Measurements from ENCODE around the gene PHLPP1. TPM values are rescaled to one million over a fixed set of nuclear protein-coding genes. Genes with fewer than 3 reads are reported as not detected.

Gene PHLPP1
- total RNA-seq, 5 donors from 2014 or later (not counting 1 experiment from before 2014, with no cell fraction given), result 6.9 to 11.5 (median 7.4) TPM

DNA sequence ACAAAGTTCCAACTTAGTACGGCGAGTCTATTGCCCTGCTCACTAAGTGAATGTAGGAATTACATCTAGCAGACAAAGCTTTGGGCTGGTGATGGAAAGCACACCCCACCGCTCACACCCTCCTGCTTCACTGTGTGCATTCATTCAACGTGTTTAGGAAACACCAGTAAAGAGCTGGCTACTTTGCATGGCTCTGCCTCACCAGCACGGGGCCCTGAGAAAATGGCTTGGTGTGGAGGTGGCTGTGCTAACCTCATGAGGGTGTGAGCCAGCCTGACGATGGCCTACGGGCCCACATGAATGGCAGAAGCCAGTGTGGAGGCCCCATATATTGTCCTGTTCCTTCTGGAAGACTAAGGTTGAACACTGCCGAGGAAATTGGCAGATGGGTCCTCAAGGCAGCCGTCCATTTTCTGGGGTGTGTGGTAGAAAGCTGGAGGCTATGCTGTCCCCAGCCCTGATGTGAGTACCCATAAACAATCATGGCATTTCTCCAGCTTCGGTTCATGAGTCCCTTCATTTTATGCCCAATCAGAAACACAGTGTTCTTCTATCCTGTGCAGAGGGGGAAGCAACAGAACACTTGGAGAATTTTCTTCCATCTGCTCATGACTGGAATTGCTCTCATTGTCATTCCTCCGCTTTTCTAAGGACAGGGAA is 269.4 kb downstream of the PHLPP1 start:
- no peaks in the 10 kb centered on the region for H3K27me3 ChIP-seq (replicated peaks in 1 of 2; ENCODE audit: control insufficient read depth in 2 of 2, extremely low read depth in 1 of 2, insufficient read depth in 2 of 2, low read length in 1 of 2)
- H3K9me3 Mint-ChIP-seq, result no peaks in the 10 kb centered on the region
- H3K4me1 Mint-ChIP-seq, result peaks cover 5 to 8% (median 6%) of the 10 kb centered on the region in 3 donors
- 78% methylated on average over 6 of the region's 11 CpGs for WGBS (ENCODE audit: insufficient coverage)
- peaks cover 0 to 2% of the 10 kb centered on the region in 2 donors for H3K27me3 Mint-ChIP-seq
- ATAC-seq (replicated peaks in 1 of 4), result no peak
- no peak overlapping the region for H3K27ac Mint-ChIP-seq
- H3K4me3 ChIP-seq (ENCODE audit: control insufficient read depth in 1 of 2, extremely low read depth in 1 of 2, low read length in 1 of 2), result no peak overlapping the region
- H3K36me3 Mint-ChIP-seq, result no peaks in the 10 kb centered on the region
- no peak for DNase-seq
- H3K4me3 Mint-ChIP-seq, result no peak overlapping the region
- POLR2A ChIA-PET, result interaction anchor here in 1 of 2 donors (0.6 kb wide), 1 partner anchor 11 kb away, joined by 5 read pairs; no protein-coding TSS in a partner anchor
- no peak overlapping the region for H3K27ac ChIP-seq (ENCODE audit: low read length)
- no peaks in the 10 kb centered on the region for H3K36me3 ChIP-seq (ENCODE audit: control insufficient read depth in 2 of 2, extremely low read depth in 1 of 2, insufficient read depth in 1 of 2, low read length in 1 of 2)
- H3K4me1 ChIP-seq (ENCODE audit: control insufficient read depth in 1 of 2, extremely low read depth in 1 of 2, insufficient read depth in 2 of 2, low read length in 2 of 2), result peaks cover 0 to 4% of the 10 kb centered on the region in 2 experiments
- no peaks in the 10 kb centered on the region for H3K9me3 ChIP-seq
- CTCF ChIA-PET, result interaction anchor here (0.6 to 0.7 kb wide), 3 partner anchors 21 to 345 kb away, joined by 3 read pairs; no protein-coding TSS in a partner anchor

GRCh38 chr18:62986490-62986889 is 271.1 kb downstream of the PHLPP1 start:
- H3K36me3 Mint-ChIP-seq, result no peaks in the 10 kb centered on the region
- peaks cover 5 to 8% (median 6%) of the 10 kb centered on the region in 3 donors for H3K4me1 Mint-ChIP-seq
- Histone ChIP-seq H3K4me1 (ENCODE audit: control insufficient read depth in 1 of 2, extremely low read depth in 1 of 2, insufficient read depth in 2 of 2, low read length in 2 of 2) (peaks cover 0 to 4% of the 10 kb centered on the region in 2 experiments), H3K4me3 (ENCODE audit: control insufficient read depth in 1 of 2, extremely low read depth in 1 of 2, low read length in 1 of 2) (no peak overlapping the region), H3K9me3 (no peaks in the 10 kb centered on the region), H3K27me3 (replicated peaks in 1 of 2; ENCODE audit: control insufficient read depth in 2 of 2, extremely low read depth in 1 of 2, insufficient read depth in 2 of 2, low read length in 1 of 2) (no peaks in the 10 kb centered on the region), H3K36me3 (ENCODE audit: control insufficient read depth in 2 of 2, extremely low read depth in 1 of 2, insufficient read depth in 1 of 2, low read length in 1 of 2) (no peaks in the 10 kb centered on the region), H3K27ac (ENCODE audit: low read length) (no peak overlapping the region)
- H3K27me3 Mint-ChIP-seq, result peaks cover 4 to 12% of the 10 kb centered on the region in 2 donors
- ChIA-PET CTCF (no interaction called here), POLR2A (no interaction called here)
- H3K4me3 Mint-ChIP-seq, result no peak overlapping the region
- H3K9me3 Mint-ChIP-seq, result no peaks in the 10 kb centered on the region
- H3K27ac Mint-ChIP-seq, result no peak overlapping the region
- WGBS (ENCODE audit: insufficient coverage), result no CpG with 5 or more reads among the region's 2 CpGs
- ATAC-seq (replicated peaks in 1 of 4), result no peak
- DNase-seq, result no peak

GRCh38 chr18:62987055-62987830 is 271.9 kb downstream of the PHLPP1 start:
- Mint-ChIP-seq H3K27ac (no peak overlapping the region), H3K9me3 (no peaks in the 10 kb centered on the region), H3K27me3 (peaks cover 7 to 15% of the 10 kb centered on the region in 2 donors), H3K4me3 (no peak overlapping the region), H3K4me1 (peaks cover 5 to 6% (median 6%) of the 10 kb centered on the region in 3 donors), H3K36me3 (no peaks in the 10 kb centered on the region)
- ATAC-seq (replicated peaks in 1 of 4), result no peak
- CTCF ChIA-PET, result no interaction called here
- WGBS (ENCODE audit: insufficient coverage), result 89% methylated on average over 17 of the region's 19 CpGs
- Histone ChIP-seq H3K27me3 (replicated peaks in 1 of 2; ENCODE audit: control insufficient read depth in 2 of 2, extremely low read depth in 1 of 2, insufficient read depth in 2 of 2, low read length in 1 of 2) (peaks cover 0 to 3% of the 10 kb centered on the region in 2 experiments), H3K4me3 (ENCODE audit: control insufficient read depth in 1 of 2, extremely low read depth in 1 of 2, low read length in 1 of 2) (no peak overlapping the region), H3K36me3 (ENCODE audit: control insufficient read depth in 2 of 2, extremely low read depth in 1 of 2, insufficient read depth in 1 of 2, low read length in 1 of 2) (no peaks in the 10 kb centered on the region), H3K27ac (ENCODE audit: low read length) (no peak overlapping the region), H3K4me1 (ENCODE audit: control insufficient read depth in 1 of 2, extremely low read depth in 1 of 2, insufficient read depth in 2 of 2, low read length in 2 of 2) (peaks cover 0 to 4% of the 10 kb centered on the region in 2 experiments), H3K9me3 (no peaks in the 10 kb centered on the region)
- POLR2A ChIA-PET, result no interaction called here
- DNase-seq, result no peak

GRCh38 chr18:62987859-62988258 is 272.5 kb downstream of the PHLPP1 start:
- Histone ChIP-seq H3K27ac (ENCODE audit: low read length) (no peak overlapping the region), H3K4me1 (ENCODE audit: control insufficient read depth in 1 of 2, extremely low read depth in 1 of 2, insufficient read depth in 2 of 2, low read length in 2 of 2) (no peaks in the 10 kb centered on the region), H3K9me3 (no peaks in the 10 kb centered on the region), H3K4me3 (ENCODE audit: control insufficient read depth in 1 of 2, extremely low read depth in 1 of 2, low read length in 1 of 2) (no peak overlapping the region), H3K36me3 (ENCODE audit: control insufficient read depth in 2 of 2, extremely low read depth in 1 of 2, insufficient read depth in 1 of 2, low read length in 1 of 2) (no peaks in the 10 kb centered on the region), H3K27me3 (replicated peaks in 1 of 2; ENCODE audit: control insufficient read depth in 2 of 2, extremely low read depth in 1 of 2, insufficient read depth in 2 of 2, low read length in 1 of 2) (peaks cover 0 to 9% of the 10 kb centered on the region in 2 experiments)
- Mint-ChIP-seq H3K9me3 (no peaks in the 10 kb centered on the region), H3K4me3 (no peak overlapping the region), H3K4me1 (peaks cover 0 to under 1% (median 0%) of the 10 kb centered on the region in 3 donors), H3K36me3 (no peaks in the 10 kb centered on the region), H3K27ac (no peak overlapping the region), H3K27me3 (peaks cover 7 to 15% of the 10 kb centered on the region in 2 donors)
- ChIA-PET CTCF (no interaction called here), POLR2A (no interaction called here)
- DNase-seq (no peak), ATAC-seq (replicated peaks in 1 of 4) (no peak)
- 82% methylated on average over 11 of the region's 11 CpGs for WGBS (ENCODE audit: insufficient coverage)

DNA sequence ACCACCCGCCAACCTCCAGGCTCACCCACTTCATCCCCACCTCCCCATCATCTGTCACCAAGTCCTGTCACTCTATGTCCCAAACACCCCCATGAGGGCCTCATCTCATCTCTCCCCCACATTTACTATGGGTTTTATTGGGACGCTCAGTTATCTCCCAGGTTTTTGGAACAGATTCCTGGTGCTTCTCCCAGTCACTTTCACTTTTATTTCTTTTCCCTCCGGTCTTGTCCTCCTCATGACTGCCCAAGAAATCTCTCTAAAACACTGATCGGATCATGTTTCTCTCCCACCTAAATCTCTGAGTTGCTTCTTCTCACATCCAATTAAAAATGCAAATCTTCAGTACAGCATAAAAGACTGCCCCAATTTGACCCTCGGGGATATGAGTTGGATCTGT is 273.1 kb downstream of the PHLPP1 start:
- peaks cover 9 to 18% of the 10 kb centered on the region in 2 donors for H3K27me3 Mint-ChIP-seq
- Histone ChIP-seq H3K27me3 (replicated peaks in 1 of 2; ENCODE audit: control insufficient read depth in 2 of 2, extremely low read depth in 1 of 2, insufficient read depth in 2 of 2, low read length in 1 of 2) (peaks cover 0 to 15% of the 10 kb centered on the region in 2 experiments), H3K36me3 (ENCODE audit: control insufficient read depth in 2 of 2, extremely low read depth in 1 of 2, insufficient read depth in 1 of 2, low read length in 1 of 2) (no peaks in the 10 kb centered on the region), H3K4me3 (ENCODE audit: control insufficient read depth in 1 of 2, extremely low read depth in 1 of 2, low read length in 1 of 2) (no peak overlapping the region), H3K9me3 (no peaks in the 10 kb centered on the region), H3K27ac (ENCODE audit: low read length) (no peak overlapping the region), H3K4me1 (ENCODE audit: control insufficient read depth in 1 of 2, extremely low read depth in 1 of 2, insufficient read depth in 2 of 2, low read length in 2 of 2) (no peaks in the 10 kb centered on the region)
- CTCF ChIA-PET, result no interaction called here
- no peaks in the 10 kb centered on the region for H3K36me3 Mint-ChIP-seq
- no peak overlapping the region for H3K4me3 Mint-ChIP-seq
- H3K27ac Mint-ChIP-seq, result no peak overlapping the region
- DNase-seq (no peak), ATAC-seq (replicated peaks in 1 of 4) (no peak)
- no peaks in the 10 kb centered on the region for H3K4me1 Mint-ChIP-seq
- H3K9me3 Mint-ChIP-seq, result no peaks in the 10 kb centered on the region
- POLR2A ChIA-PET, result no interaction called here
- 96% methylated on average over 4 of the region's 5 CpGs for WGBS (ENCODE audit: insufficient coverage)

GRCh38 chr18:62989195-62989594 is 273.9 kb downstream of the PHLPP1 start:
- H3K27me3 ChIP-seq (replicated peaks in 1 of 2; ENCODE audit: control insufficient read depth in 2 of 2, extremely low read depth in 1 of 2, insufficient read depth in 2 of 2, low read length in 1 of 2), result peaks cover 0 to 16% of the 10 kb centered on the region in 2 experiments
- ChIA-PET CTCF (no interaction called here), POLR2A (no interaction called here)
- no peak overlapping the region for H3K27ac ChIP-seq (ENCODE audit: low read length)
- no peaks in the 10 kb centered on the region for H3K4me1 ChIP-seq (ENCODE audit: control insufficient read depth in 1 of 2, extremely low read depth in 1 of 2, insufficient read depth in 2 of 2, low read length in 2 of 2)
- Mint-ChIP-seq H3K4me1 (no peaks in the 10 kb centered on the region), H3K9me3 (no peaks in the 10 kb centered on the region), H3K36me3 (no peaks in the 10 kb centered on the region), H3K27me3 (peaks cover 13 to 23% of the 10 kb centered on the region in 2 donors), H3K4me3 (no peak overlapping the region), H3K27ac (no peak overlapping the region)
- no peak for ATAC-seq (replicated peaks in 1 of 4)
- H3K9me3 ChIP-seq, result no peaks in the 10 kb centered on the region
- no peak overlapping the region for H3K4me3 ChIP-seq (ENCODE audit: control insufficient read depth in 1 of 2, extremely low read depth in 1 of 2, low read length in 1 of 2)
- whole genome bisulfite sequencing (ENCODE audit: insufficient coverage), result 84% methylated on average over 4 of the region's 7 CpGs
- no peaks in the 10 kb centered on the region for H3K36me3 ChIP-seq (ENCODE audit: control insufficient read depth in 2 of 2, extremely low read depth in 1 of 2, insufficient read depth in 1 of 2, low read length in 1 of 2)
- DNase-seq, result no peak
